Lung (tissue), 12 donors: ENCODE data around the gene TMPRSS7. TPM values are rescaled to one million over a fixed set of nuclear protein-coding genes. Genes with fewer than 3 reads are reported as not detected.

Experiments used
- ATAC-seq: fragments of 200-7000 bp; cut with Tn5 transposase; one replicate; pipeline ENCODE4 v1.9.1; 2020; ENCODE audit warnings: moderate number of reproducible peaks; ENCODE audit not compliant: insufficient read depth, low FRiP score
- DNase-seq, 3 donors: peaks; one replicate each; pipeline ENCODE4 v3.0.0-alpha.2; 2013 to 2017
- H3K27ac ChIP-seq, 2 donors: one replicate each; pipeline ENCODE4 v1.5.1; 2013; ENCODE audit warnings: mild to moderate bottlenecking in 2 of 2, moderate library complexity in 2 of 2, control low read depth in 1 of 2, inconsistent platforms in 1 of 2, low read depth in 1 of 2, low read length in 1 of 2
- H3K27me3 ChIP-seq, 3 donors: one replicate each; pipeline ENCODE4 v1.5.1; 2013; ENCODE audit warnings: low read length in 2 of 3; ENCODE audit not compliant: control insufficient read depth in 3 of 3, insufficient read depth in 3 of 3
- H3K36me3 ChIP-seq, 4 donors: one replicate each; pipeline ENCODE4 v1.5.1; 2013; ENCODE audit warnings: low read length in 4 of 4, mild to moderate bottlenecking in 1 of 4, moderate library complexity in 1 of 4; ENCODE audit not compliant: control insufficient read depth in 4 of 4, insufficient read depth in 4 of 4
- H3K4me1 ChIP-seq, 5 donors: one replicate each; pipeline ENCODE4 v1.5.1; 2013; ENCODE audit warnings: low read length in 5 of 5, mild to moderate bottlenecking in 2 of 5, moderate library complexity in 1 of 5; ENCODE audit not compliant: control insufficient read depth in 5 of 5, insufficient read depth in 5 of 5
- H3K4me3 ChIP-seq: one replicate; pipeline ENCODE4 v1.5.1; 2013; ENCODE audit warnings: mild to moderate bottlenecking, control low read depth, moderate library complexity
- H3K9ac ChIP-seq, 2 donors: one replicate each; pipeline ENCODE4 v1.5.1; 2013; ENCODE audit warnings: low read length in 2 of 2, control low read depth in 1 of 2; ENCODE audit not compliant: insufficient read depth in 1 of 2
- H3K9me3 ChIP-seq, 4 donors: one replicate each; pipeline ENCODE4 v1.5.1; 2013; ENCODE audit warnings: low read length in 3 of 4, mild to moderate bottlenecking in 1 of 4, moderate library complexity in 1 of 4; ENCODE audit not compliant: control insufficient read depth in 4 of 4, insufficient read depth in 3 of 4
- CTCF ChIP-seq: IDR thresholded peaks from 2 replicates; pipeline ENCODE4 v1.5.1; 2012; ENCODE audit warnings: mild to moderate bottlenecking; ENCODE audit errors: control extremely low read depth, extremely low read depth
- WGBS, 2 donors: extraction: QIAGEN DNeasy Blood & Tissue Kit; methylation state at CpG; one replicate each; pipeline ENCODE4 v1.1.7; 2013; 5-methylcytosine and 5-hydroxymethylcytosine counted together
- polyA plus RNA-seq, 2 donors: library from polyadenylated mRNA; stranded (reverse); fragments of 200-250 nt; gene quantifications; one replicate each; pipeline ENCODE4 v1.2.1, GENCODE V29; 2013
- total RNA-seq, 2 donors: library from RNA; depleted of rRNA in 1 of 2; stranded (reverse); fragments of >200 nt in 1 of 2; gene quantifications; one replicate each; pipeline ENCODE4 v1.2.1, GENCODE V29; 2014 to 2021
- donor health status: control.
- donor health status: control.
- donor health status: Bipolar disorder and iron deficiency.
- donor health status: healthy.
- donor health status: DM: yes; HTN: yes; CAD: no.

TMPRSS7 gene
- total and polyA plus RNA-seq, 4 donors = 0.09 to 0.31 (median 0.17) TPM

- Histone ChIP-seq H3K4me3 (no peak overlapping the region), H3K9me3 (no peaks in the 10 kb centered on the region), H3K27ac (no peak overlapping the region), H3K9ac (no peak overlapping the region), H3K36me3 (peaks cover 0 to 12% (median 0%) of the 10 kb centered on the region in 4 donors), H3K4me1 (peaks cover 0 to 23% (median 3%) of the 10 kb centered on the region in 5 donors), H3K27me3 (no peaks in the 10 kb centered on the region)
- 75 to 86% methylated on average over 2 of the region's 2 CpGs for WGBS, 2 donors
- ATAC-seq (no peak), DNase-seq (no peak)
- no peak for TF ChIP-seq CTCF
These were observed 61.6 kb downstream of the TMPRSS7 start for GRCh38 chr3:112096176-112096575.

DNA sequence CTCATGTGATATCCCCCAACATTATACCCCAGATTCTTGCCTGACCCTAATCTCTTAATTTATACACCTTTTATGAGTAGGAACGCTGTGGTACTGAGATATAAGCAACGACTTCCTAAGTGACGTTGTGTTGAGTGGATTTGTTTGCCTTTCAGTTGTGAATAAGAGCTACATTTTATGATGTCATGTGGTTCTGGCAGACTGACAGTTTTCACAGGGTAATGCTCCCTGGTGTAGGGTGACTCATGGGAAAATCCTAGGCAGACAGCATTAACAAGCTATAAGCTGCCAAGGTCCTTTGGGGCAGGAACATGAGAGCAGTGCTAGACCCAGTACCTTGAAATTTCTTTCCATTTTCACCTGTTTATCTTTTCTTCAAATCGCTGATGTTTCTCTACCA lies 62.8 kb downstream of the TMPRSS7 start:
- 28 to 29% methylated on average over 4 of the region's 4 CpGs for WGBS, 2 donors
- Histone ChIP-seq H3K4me1 (peaks cover 0 to 19% (median 3%) of the 10 kb centered on the region in 5 donors), H3K36me3 (peaks cover 0 to 12% (median 0%) of the 10 kb centered on the region in 4 donors), H3K9ac (no peak overlapping the region), H3K4me3 (no peak overlapping the region), H3K27me3 (no peaks in the 10 kb centered on the region), H3K9me3 (no peaks in the 10 kb centered on the region), H3K27ac (no peak overlapping the region)
- no peak for TF ChIP-seq CTCF
- DNase-seq = peak in 2 of 3 donors; percentile 53 to 73
- ATAC-seq = peak; percentile 77

GRCh38 chr3:112101916-112102315 lies 67.4 kb downstream of the TMPRSS7 start:
- TF ChIP-seq CTCF = no peak
- no peaks in the 10 kb centered on the region for H3K9me3 ChIP-seq
- WGBS, 2 donors = 90 to 98% methylated on average over 2 of the region's 2 CpGs
- H3K4me3 ChIP-seq = no peak overlapping the region
- no peaks in the 10 kb centered on the region for H3K27me3 ChIP-seq
- no peak overlapping the region for H3K9ac ChIP-seq
- peaks cover 0 to 10% (median 0%) of the 10 kb centered on the region in 5 donors for H3K4me1 ChIP-seq
- no peak for DNase-seq
- ATAC-seq = no peak
- no peak overlapping the region for H3K27ac ChIP-seq
- H3K36me3 ChIP-seq = peaks cover 0 to 14% (median 0%) of the 10 kb centered on the region in 4 donors

DNA sequence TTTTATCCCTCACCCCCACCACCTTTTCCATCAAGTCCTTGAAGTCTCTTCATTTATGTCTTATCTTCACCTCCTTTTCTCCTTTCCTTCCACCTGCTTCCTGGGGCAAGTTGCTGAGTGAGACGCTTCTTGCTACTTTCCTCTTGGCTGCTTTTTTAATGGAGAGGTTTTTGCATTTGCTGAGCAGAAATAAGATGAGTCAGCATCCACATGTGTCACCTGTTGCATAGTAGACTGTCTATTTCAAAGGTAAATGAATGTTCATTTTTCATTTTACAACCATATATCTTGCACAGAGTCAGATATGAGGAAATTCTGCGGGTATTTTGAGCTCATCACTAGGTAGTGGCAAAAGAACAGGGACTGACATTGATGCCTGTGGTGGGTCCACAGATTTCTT lies 70.2 kb downstream of the TMPRSS7 start:
- Histone ChIP-seq H3K4me1 (peaks cover 0 to 4% (median 0%) of the 10 kb centered on the region in 5 donors), H3K27ac (no peak overlapping the region), H3K27me3 (no peaks in the 10 kb centered on the region), H3K9me3 (no peaks in the 10 kb centered on the region), H3K4me3 (no peak overlapping the region), H3K36me3 (peaks cover 0 to 14% (median 0%) of the 10 kb centered on the region in 4 donors), H3K9ac (no peak overlapping the region)
- DNase-seq (no peak), ATAC-seq (no peak)
- no peak for TF ChIP-seq CTCF
- 76 to 84% methylated on average over 2 of the region's 2 CpGs for WGBS, 2 donors
